HG03045 (cell line): Measurements from ENCODE around the gene JAK1.

Source experiments
- ATAC-seq: cut with Tn5 transposase; IDR thresholded peaks from one replicate; pipeline ENCODE4 v1.9.1; 2021; ENCODE audit warnings: mild to moderate bottlenecking, moderate library complexity; ENCODE audit not compliant: unreplicated experiment

Gene JAK1

DNA sequence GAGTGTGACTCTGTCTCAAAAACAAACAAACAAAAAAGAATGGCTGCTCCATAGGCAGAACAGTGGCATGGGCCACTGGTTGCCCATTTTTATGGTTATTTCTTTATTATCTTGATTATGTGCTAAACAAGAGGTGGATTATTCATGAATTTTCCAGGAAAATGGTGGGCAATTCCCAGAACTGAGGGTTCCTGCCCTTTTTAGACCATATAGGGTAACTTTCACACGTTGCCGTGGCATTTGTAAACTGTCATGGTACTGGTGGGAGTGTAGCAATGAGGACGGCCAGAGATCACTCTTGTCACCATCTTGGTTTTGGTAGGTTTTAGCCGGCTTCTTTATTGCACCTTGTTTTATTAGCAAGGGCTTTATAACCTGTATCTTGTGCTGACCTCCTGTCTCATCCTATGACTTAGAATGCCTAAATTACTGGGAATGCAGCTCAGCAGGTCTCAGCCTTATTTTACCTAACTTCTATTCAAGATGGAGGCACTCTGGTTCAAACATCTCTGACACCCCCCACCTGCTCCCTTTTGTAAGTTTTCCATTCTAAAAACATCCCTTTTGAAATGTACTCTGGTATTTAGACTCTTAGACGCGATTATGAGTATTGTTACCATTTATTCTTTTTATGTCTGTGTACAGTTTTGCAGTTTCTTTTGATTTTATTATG lies 164.4 kb downstream of the JAK1 start:
- ATAC-seq: no peak

DNA sequence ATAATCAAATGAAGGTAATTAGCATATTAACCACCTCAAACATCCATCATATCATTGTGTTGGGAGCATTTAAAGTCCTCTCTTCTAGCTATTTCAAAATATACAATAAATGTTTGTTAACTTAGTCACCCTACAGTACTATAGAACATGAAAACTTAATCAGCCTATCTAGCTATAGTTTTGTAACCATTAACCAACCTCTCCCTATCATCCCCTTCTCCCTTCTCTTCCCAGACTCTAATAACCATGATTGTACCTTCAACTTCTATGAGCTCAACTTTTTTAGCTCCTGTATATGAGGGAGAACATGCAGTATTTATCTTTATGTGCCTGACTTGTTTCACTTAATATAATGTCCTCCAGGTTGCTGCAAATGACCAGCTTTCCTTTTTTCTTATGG lies 167.5 kb downstream of the JAK1 start:
- ATAC-seq: no peak

DNA sequence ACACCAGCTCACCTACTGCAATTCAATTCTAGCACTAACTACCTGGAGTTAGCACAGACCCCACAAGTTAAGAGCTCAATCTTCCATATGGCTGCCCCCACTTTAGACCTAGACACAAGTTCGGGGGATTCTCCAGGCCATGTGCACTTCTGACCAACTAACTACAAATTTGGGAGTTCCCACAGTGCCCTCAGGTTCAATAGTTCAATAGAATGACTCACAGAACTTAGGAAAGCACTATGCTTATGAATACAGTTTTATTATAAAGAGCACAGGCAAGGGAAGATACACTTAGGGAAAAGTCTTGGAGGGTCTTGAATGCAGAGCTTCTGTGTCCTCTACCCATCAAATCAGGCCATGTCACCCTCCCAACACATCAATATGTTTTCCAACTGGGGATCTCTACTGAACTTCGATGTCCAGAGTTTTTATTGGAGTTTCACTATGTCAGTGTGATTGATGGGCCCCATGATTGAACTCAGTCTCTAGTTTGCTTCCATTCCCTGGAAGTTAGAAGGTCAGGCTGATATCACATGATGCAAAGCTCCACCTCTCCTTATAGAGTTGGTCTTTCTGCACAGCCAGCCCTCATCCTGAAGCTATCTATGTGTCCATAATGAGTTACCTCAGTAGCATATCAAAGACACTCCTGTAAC lies 175.4 kb downstream of the JAK1 start:
- ATAC-seq: no peak
